ENCODE measurements around the gene CDK18. TPM values are rescaled to one million over a fixed set of nuclear protein-coding genes. Genes with fewer than 3 reads are reported as not detected.

Gene CDK18
- total RNA-seq, 1 donor from 2014 or later, result 0.82 TPM

- FAIRE-seq (no peak), DNase-seq (ENCODE audit: low spot score in 2 of 2) (no peak)
These were observed 2.2 kb upstream of the CDK18 start for GRCh38 chr1:205502111-205502810.

- FAIRE-seq (no peak), DNase-seq (ENCODE audit: low spot score in 2 of 2) (no peak)
These were observed 1.5 kb upstream of the CDK18 start for GRCh38 chr1:205502992-205503391.

- DNase-seq (ENCODE audit: low spot score in 2 of 2) (no peak), FAIRE-seq (no peak)
These were observed 734 bp downstream of the CDK18 start for GRCh38 chr1:205505076-205505729.

- peak in 1 of 2 donors; percentile 61 for DNase-seq (ENCODE audit: low spot score in 2 of 2)
These were observed 1.3 kb downstream of the CDK18 start for GRCh38 chr1:205505791-205506190.

GRCh38 chr1:205506409-205507200 is 2.1 kb downstream of the CDK18 start:
- FAIRE-seq (no peak), DNase-seq (ENCODE audit: low spot score in 2 of 2) (no peak)

More at GRCh38 chr1:205505791-205506190, 1.3 kb downstream of the CDK18 start:
- no peak for FAIRE-seq

- DNase-seq (ENCODE audit: low spot score in 2 of 2) (no peak), FAIRE-seq (no peak)
These were observed 3.8 kb downstream of the CDK18 start for GRCh38 chr1:205508227-205508714.

GRCh38 chr1:205510308-205510950 is 6.0 kb downstream of the CDK18 start:
- DNase-seq (ENCODE audit: low spot score in 2 of 2), result no peak
- no peak for FAIRE-seq

GRCh38 chr1:205510951-205511330 is 6.5 kb downstream of the CDK18 start:
- FAIRE-seq (no peak), DNase-seq (ENCODE audit: low spot score in 2 of 2) (no peak)

GRCh38 chr1:205512059-205513045 is 7.9 kb downstream of the CDK18 start:
- DNase-seq (ENCODE audit: low spot score in 2 of 2) (no peak), FAIRE-seq (no peak)

- DNase-seq (ENCODE audit: low spot score in 2 of 2) (no peak), FAIRE-seq (no peak)
These were observed 9.3 kb downstream of the CDK18 start for GRCh38 chr1:205513774-205514173.

- DNase-seq (ENCODE audit: low spot score in 2 of 2) (no peak), FAIRE-seq (no peak)
These were observed 10.0 kb downstream of the CDK18 start for GRCh38 chr1:205514211-205515142.

GRCh38 chr1:205515781-205516253 is 11.3 kb downstream of the CDK18 start:
- FAIRE-seq (no peak), DNase-seq (ENCODE audit: low spot score in 2 of 2) (no peak)

GRCh38 chr1:205516362-205516761 is 11.9 kb downstream of the CDK18 start:
- DNase-seq (ENCODE audit: low spot score in 2 of 2) (no peak), FAIRE-seq (no peak)

GRCh38 chr1:205517288-205517687 is 12.8 kb downstream of the CDK18 start:
- DNase-seq (ENCODE audit: low spot score in 2 of 2) (no peak), FAIRE-seq (no peak)

GRCh38 chr1:205517763-205518162 is 13.3 kb downstream of the CDK18 start:
- no peak for FAIRE-seq
- no peak for DNase-seq (ENCODE audit: low spot score in 2 of 2)

- FAIRE-seq, result no peak
- peak in 1 of 2 donors; percentile 62 for DNase-seq (ENCODE audit: low spot score in 2 of 2)
These were observed 14.4 kb downstream of the CDK18 start for GRCh38 chr1:205518661-205519540.

GRCh38 chr1:205519541-205520131 is 15.2 kb downstream of the CDK18 start:
- DNase-seq (ENCODE audit: low spot score in 2 of 2) (no peak), FAIRE-seq (no peak)

Measured in frontal cortex (tissue), 4 donors.